Colonic mucosa (tissue), 4 donors: Measurements from ENCODE around the gene NRAP. TPM values are rescaled to one million over a fixed set of nuclear protein-coding genes. Genes with fewer than 3 reads are reported as not detected.

Source experiments
- DNase-seq: peaks from one replicate; pipeline ENCODE4 v3.0.0-alpha.2; 2020
- H3K27ac ChIP-seq: fragments of 200-600 bp; one replicate; pipeline ENCODE4 v1.8.0; 2021
- H3K27me3 ChIP-seq: fragments of 200-600 bp; one replicate; pipeline ENCODE4 v1.8.0; 2021
- H3K36me3 ChIP-seq: fragments of 200-600 bp; one replicate; pipeline ENCODE4 v1.8.0; 2021
- H3K4me1 ChIP-seq: fragments of 200-600 bp; one replicate; pipeline ENCODE4 v1.8.0; 2021; ENCODE audit warnings: mild to moderate bottlenecking
- H3K4me3 ChIP-seq: fragments of 200-600 bp; one replicate; pipeline ENCODE4 v1.8.0; 2021
- H3K9ac ChIP-seq, 2 donors: one replicate each; pipeline ENCODE4 v1.7.0; 2013; ENCODE audit warnings: control low read depth in 2 of 2, low read depth in 2 of 2, low read length in 2 of 2
- H3K9me3 ChIP-seq: fragments of 200-600 bp; one replicate; pipeline ENCODE4 v1.8.0; 2021
- CTCF ChIP-seq: fragments of 200-600 bp; IDR thresholded peaks from one replicate; pipeline ENCODE4 v1.8.0; 2022; ENCODE audit warnings: antibody characterized with exemption, mild to moderate bottlenecking
- intact Hi-C: fragments of 100-400 bp; cut with DNase I; formaldehyde crosslinking; loops from one replicate; pipeline ENCODE4 v1.14.1; 2022
- total RNA-seq, 2 donors: library from RNA; stranded (reverse); fragmentation: NEBNext Ultra II Directional in 1 of 2; extraction: Animal tissue kit (Norgen Biotek cat#: 25700) in 1 of 2; gene quantifications; one replicate each; pipeline ENCODE4 v1.2.1, GENCODE V29; 2021
- donor health status: healthy.
- donor health status: DM: no; HTN: no; CAD: no.
- donor health status: DM: no; HTN: no; CAD: no.

NRAP gene
- total RNA-seq, 2 donors from 2014 or later, result 1.1 to 1.3 TPM

GRCh38 chr10:113592380-113592779 is 71.5 kb downstream of the NRAP start:
- intact Hi-C loops, result no loop called here
- no peaks in the 10 kb centered on the region for H3K9me3 ChIP-seq
- TF ChIP-seq CTCF, result no peak
- no peaks in the 10 kb centered on the region for H3K27me3 ChIP-seq
- DNase-seq, result no peak
- no peak overlapping the region for H3K27ac ChIP-seq
- no peak overlapping the region for H3K4me3 ChIP-seq
- no peaks in the 10 kb centered on the region for H3K36me3 ChIP-seq
- H3K9ac ChIP-seq, result no peak overlapping the region
- H3K4me1 ChIP-seq, result no peaks in the 10 kb centered on the region

DNA sequence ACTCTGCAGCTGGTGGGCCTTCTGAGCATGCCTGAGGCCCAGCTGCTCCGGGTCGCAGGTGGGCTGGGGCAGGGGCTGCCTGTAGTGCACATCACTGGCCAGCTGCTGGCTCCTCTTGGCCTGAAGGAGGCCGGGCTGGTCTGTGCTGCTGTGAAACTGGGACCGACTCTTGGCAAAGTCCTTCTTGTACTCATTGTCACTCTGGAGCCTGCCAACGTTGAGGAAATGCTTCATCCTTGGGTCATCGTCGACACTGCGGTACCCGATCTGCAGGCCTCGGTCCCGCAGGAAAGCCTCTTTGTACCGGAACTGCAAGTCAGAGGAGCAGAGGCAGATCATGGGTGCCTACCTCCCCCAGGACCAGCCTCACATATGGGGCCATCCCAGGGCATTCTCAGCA is 73.3 kb downstream of the NRAP start:
- intact Hi-C loops, result no loop called here
- Histone ChIP-seq H3K27ac (no peak overlapping the region), H3K36me3 (no peaks in the 10 kb centered on the region), H3K9me3 (no peaks in the 10 kb centered on the region), H3K9ac (no peak overlapping the region), H3K4me3 (no peak overlapping the region), H3K27me3 (no peaks in the 10 kb centered on the region), H3K4me1 (no peaks in the 10 kb centered on the region)
- DNase-seq, result no peak
- no peak for TF ChIP-seq CTCF

DNA sequence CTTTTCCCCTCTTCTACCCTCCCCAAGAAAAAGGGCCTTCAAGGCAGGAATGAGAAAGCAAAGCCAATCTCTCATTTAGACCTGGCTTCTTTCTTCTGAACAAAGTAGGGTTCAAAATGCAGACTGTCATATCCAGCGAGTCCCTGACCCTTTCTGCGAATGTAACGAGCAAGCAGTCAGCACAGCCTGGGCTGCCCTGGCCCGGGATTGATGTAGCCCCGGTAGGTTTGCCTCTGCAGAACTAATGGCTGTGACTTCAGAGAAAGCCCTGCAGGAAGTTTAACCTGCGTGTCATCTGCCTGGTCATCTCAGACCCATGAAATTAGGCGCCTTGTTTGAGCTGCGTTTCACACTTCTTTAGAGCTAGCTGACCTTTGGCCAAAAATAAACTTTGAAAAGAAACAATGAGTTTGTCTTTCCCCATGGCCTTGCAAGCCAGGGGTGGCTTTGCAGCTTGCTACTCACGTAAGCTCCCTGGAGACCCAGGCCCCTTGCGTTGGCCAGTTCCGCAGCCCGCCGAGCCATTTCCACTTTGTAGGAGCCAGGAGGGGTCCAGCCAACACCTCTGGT is 74.6 kb downstream of the NRAP start:
- Histone ChIP-seq H3K27ac (no peak overlapping the region), H3K9ac (no peak overlapping the region), H3K4me1 (no peaks in the 10 kb centered on the region), H3K27me3 (no peaks in the 10 kb centered on the region), H3K4me3 (no peak overlapping the region), H3K9me3 (no peaks in the 10 kb centered on the region), H3K36me3 (no peaks in the 10 kb centered on the region)
- no peak for DNase-seq
- no peak for TF ChIP-seq CTCF
- intact Hi-C loops, result no loop called here

DNA sequence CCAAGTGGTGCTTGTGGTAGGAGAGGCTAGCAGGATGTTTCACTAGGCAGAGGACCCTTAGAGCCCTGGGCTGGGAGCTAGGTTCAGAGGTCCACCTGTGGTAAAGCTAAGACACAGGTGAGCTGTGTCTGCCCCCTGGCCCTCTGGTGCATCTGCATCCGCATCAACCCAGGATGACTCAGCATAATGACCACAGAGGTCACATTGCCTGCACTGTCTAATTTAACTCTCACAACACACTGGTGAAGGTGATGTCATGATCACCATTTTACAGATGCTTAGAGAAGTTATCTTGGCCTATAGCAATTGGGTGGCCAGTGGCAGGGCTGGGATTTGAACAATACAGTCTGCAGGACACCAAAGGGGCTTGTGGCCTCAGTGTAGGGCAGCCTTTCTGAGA is 77.9 kb downstream of the NRAP start:
- H3K9me3 ChIP-seq, result no peaks in the 10 kb centered on the region
- intact Hi-C loops, result no loop called here
- H3K4me3 ChIP-seq, result no peak overlapping the region
- DNase-seq, result no peak
- H3K36me3 ChIP-seq, result no peaks in the 10 kb centered on the region
- no peak overlapping the region for H3K27ac ChIP-seq
- H3K9ac ChIP-seq, result no peak overlapping the region
- no peaks in the 10 kb centered on the region for H3K27me3 ChIP-seq
- no peaks in the 10 kb centered on the region for H3K4me1 ChIP-seq
- TF ChIP-seq CTCF, result no peak

DNA sequence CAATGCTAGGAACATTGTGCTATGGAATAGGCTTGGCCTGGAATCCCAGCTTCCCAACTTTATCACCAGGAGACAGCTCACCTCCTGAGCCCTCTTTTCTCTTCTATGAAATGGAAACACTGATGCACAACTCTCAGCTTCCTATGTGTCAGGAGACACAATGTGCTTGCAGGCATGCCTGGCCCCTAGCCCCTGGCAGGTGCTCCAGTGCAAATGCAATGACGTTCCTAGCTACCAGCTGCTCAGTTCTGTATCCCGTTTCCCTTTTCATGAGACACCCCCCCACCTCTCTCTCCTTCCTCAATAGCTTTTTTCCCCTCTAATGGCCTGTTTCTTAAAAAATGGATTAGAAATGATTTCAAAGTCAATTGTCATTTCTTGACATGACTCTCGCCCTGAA is 80.3 kb downstream of the NRAP start:
- Histone ChIP-seq H3K9me3 (no peaks in the 10 kb centered on the region), H3K27me3 (no peaks in the 10 kb centered on the region), H3K4me1 (no peaks in the 10 kb centered on the region), H3K9ac (no peak overlapping the region), H3K27ac (no peak overlapping the region), H3K4me3 (no peak overlapping the region), H3K36me3 (no peaks in the 10 kb centered on the region)
- no peak for TF ChIP-seq CTCF
- intact Hi-C loops, result no loop called here
- no peak for DNase-seq
